Stomach (tissue), 19 donors: ENCODE measurements around the gene BICD1. TPM values are rescaled to one million over a fixed set of nuclear protein-coding genes. Genes with fewer than 3 reads are reported as not detected.
A peak's percentile ranks its signal among the peaks of the same experiment; 100 is the strongest.

Experiments
- DNase-seq, 2 donors: peaks; one replicate each; pipeline versions ENCODE4 v3.0.0 to v3.0.0-alpha.2; 2013 to 2019
- H3K27ac ChIP-seq, 5 donors: fragments of 200-600 bp in 4 of 5; sonication (generic) in 4 of 5; one replicate each; pipeline ENCODE4 v1.5.1; 2013 to 2019; ENCODE audit warnings: mild to moderate bottlenecking in 1 of 5, moderate library complexity in 1 of 5
- H3K27me3 ChIP-seq, 3 donors: fragments of 200-600 bp; sonication (generic); one replicate each; pipeline ENCODE4 v1.5.1; 2017 to 2019; ENCODE audit warnings: mixed run types in 1 of 3
- H3K36me3 ChIP-seq, 4 donors: fragments of 200-600 bp; sonication (generic); 1 replicate in 3 of 4; 2 replicates in 1 of 4; pipeline ENCODE4 v1.5.1; 2016 to 2019
- H3K4me1 ChIP-seq, 4 donors: fragments of 200-600 bp; sonication (generic); one replicate each; pipeline ENCODE4 v1.5.1; 2016 to 2019
- H3K4me3 ChIP-seq, 4 donors: fragments of 200-600 bp; sonication (generic) in 3 of 4; one replicate each; pipeline ENCODE4 v1.5.1; 2016 to 2019; ENCODE audit warnings: mild to moderate bottlenecking in 1 of 4
- H3K9me3 ChIP-seq, 4 donors: fragments of 200-600 bp; sonication (generic); one replicate each; pipeline ENCODE4 v1.5.1; 2016 to 2019
- CTCF ChIP-seq, 7 experiments: fragments of 450-650 bp in 4 of 7; fragments of 200-600 bp in 3 of 7; sonication (generic) in 3 of 7; IDR thresholded peaks; one replicate each; pipeline ENCODE4 v1.5.1; 2016 to 2019; ENCODE audit warnings: antibody characterized with exemption in 7 of 7, control low read depth in 2 of 7, mild to moderate bottlenecking in 1 of 7
- EP300 ChIP-seq: sonication (generic); formaldehyde crosslinking; IDR thresholded peaks from one replicate; pipeline ENCODE4 v1.6.1; 2017; ENCODE audit warnings: antibody characterized with exemption
- POLR2A ChIP-seq, 4 donors: fragments of 450-650 bp; IDR thresholded peaks; one replicate each; pipeline ENCODE4 v1.6.1; 2016; ENCODE audit warnings: antibody characterized with exemption in 4 of 4, control low read depth in 2 of 4, mild to moderate bottlenecking in 1 of 4, moderate library complexity in 1 of 4
- POLR2AphosphoS5 ChIP-seq, 3 donors: sonication (generic); formaldehyde crosslinking; IDR thresholded peaks; one replicate each; pipeline ENCODE4 v1.6.1; 2016; ENCODE audit warnings: antibody characterized with exemption in 3 of 3
- WGBS, 5 donors: extraction: QIAGEN DNeasy Blood & Tissue Kit in 3 of 5; methylation state at CpG; one replicate each; pipeline versions ENCODE4 v1.1.5 to v1.1.7; 2013 to 2018; 5-methylcytosine and 5-hydroxymethylcytosine counted together
- intact Hi-C: fragments of 100-400 bp; cut with DNase I; formaldehyde crosslinking; loops from one replicate; pipeline ENCODE4 v1.15.1; 2023; ENCODE audit warnings: low total_unique reads
- long read RNA-seq, 10 donors: transcript quantifications; one replicate each; lab custom pipeline, GENCODE V29; 2026
- polyA plus RNA-seq, 3 donors: library from polyadenylated mRNA; stranded (reverse); fragments of 200-250 nt; gene quantifications; one replicate each; pipeline ENCODE4 v1.2.3, GENCODE V29; 2013
- total RNA-seq, 5 donors: library from RNA; depleted of rRNA; stranded (reverse); fragments of >200 nt; gene quantifications; one replicate each; pipeline versions ENCODE4 v1.1.0 to v1.2.3, GENCODE V29; 2014 to 2016
- donor health status: healthy with polysubstance abuse.
- donor health status: Bipolar disorder and iron deficiency.
- donor health status: healthy.

BICD1 gene
- total RNA-seq (10 to 100 TPM in 1 of 5 donors, 1 to 10 TPM in 4; 1.7 to 17.3 (median 2.7) TPM), polyA plus RNA-seq (1 to 10 TPM; 1.6 to 1.8 (median 1.7) TPM)
- long read RNA-seq, donor 1, partial matches to known transcripts: 0 of 2 reads
- long read RNA-seq, donor 1, other reads (novel, unspliced or antisense): 0 of 2 reads
- long read RNA-seq, donor 2, partial matches to known transcripts: 0 of 2 reads
- long read RNA-seq, donor 2, other reads (novel, unspliced or antisense): 0 of 2 reads
- long read RNA-seq, donor 3: 0 reads
- long read RNA-seq, donor 4, partial matches to known transcripts: 0 of 1 reads
- long read RNA-seq, donor 4, other reads (novel, unspliced or antisense): 0 of 1 reads
- long read RNA-seq, donor 5, partial matches to known transcripts: 0 of 4 reads
- long read RNA-seq, donor 5, other reads (novel, unspliced or antisense): 0 of 4 reads
- long read RNA-seq, donor 6, partial matches to known transcripts: 0 of 5 reads
- long read RNA-seq, donor 6, other reads (novel, unspliced or antisense): 0 of 5 reads
- long read RNA-seq, donor 7, partial matches to known transcripts: 0 of 2 reads
- long read RNA-seq, donor 7, other reads (novel, unspliced or antisense): 0 of 2 reads
- long read RNA-seq, donor 8, partial matches to known transcripts: 5 of 8 reads
- long read RNA-seq, donor 8, other reads (novel, unspliced or antisense): 0 of 8 reads
- long read RNA-seq, donor 9, partial matches to known transcripts: 0 of 6 reads
- long read RNA-seq, donor 9, other reads (novel, unspliced or antisense): 0 of 6 reads
- long read RNA-seq, donor 10: 0 reads

- Histone ChIP-seq H3K4me3 (peak within 1 kb of the TSS; percentile 65 to 97 (median 69)), H3K27me3 (no peaks in the 10 kb centered on the region), H3K4me1 (peaks cover 12 to 37% (median 26%) of the 10 kb centered on the region in 4 donors), H3K36me3 (no peaks in the 10 kb centered on the region), H3K27ac (peak within 1 kb of the TSS; percentile 69 to 94 (median 82)), H3K9me3 (no peaks in the 10 kb centered on the region)
- intact Hi-C loops: no loop called here
- TF ChIP-seq POLR2A (IDR thresholded peaks at IDR 0.05) (no peak), EP300 (no peak), CTCF (IDR thresholded peaks at IDR 0.05) (peak in 3 of 7 experiments; percentile 15 to 55 (median 17)), POLR2AphosphoS5 (IDR thresholded peaks at IDR 0.05) (peak; percentile 69 to 90 (median 89))
- DNase-seq: peak; percentile 77 to 97
- 0 to 1% (median 1%) methylated on average over 32 to 96 of the region's 96 CpGs for WGBS, 5 donors
These were observed at the start of gene BICD1 for GRCh38 chr12:32106517-32107358. Gene BICD1 (plus strand): TSS chr12:32106847. CDS start chr12:32107332, 485 bp downstream.

GRCh38 chr12:32061033-32061432, 45.6 kb upstream of the BICD1 start:
- Histone ChIP-seq H3K4me3 (no peak overlapping the region), H3K9me3 (no peaks in the 10 kb centered on the region), H3K4me1 (no peaks in the 10 kb centered on the region), H3K27ac (no peak overlapping the region), H3K27me3 (no peaks in the 10 kb centered on the region), H3K36me3 (no peaks in the 10 kb centered on the region)
- WGBS, 5 donors: 94 to 100% (median 96%) methylated on average over 3 of the region's 3 CpGs
- intact Hi-C loops: no loop called here
- no peak for TF ChIP-seq POLR2A (IDR thresholded peaks at IDR 0.05)
- no peak for TF ChIP-seq POLR2AphosphoS5 (IDR thresholded peaks at IDR 0.05)
- TF ChIP-seq CTCF (IDR thresholded peaks at IDR 0.05): no peak
- TF ChIP-seq EP300: no peak
- DNase-seq: no peak

GRCh38 chr12:32062881-32063280, 43.8 kb upstream of the BICD1 start:
- WGBS, 5 donors: 16 to 32% (median 23%) methylated on average over 2 of the region's 2 CpGs
- no peaks in the 10 kb centered on the region for H3K36me3 ChIP-seq
- H3K27ac ChIP-seq: no peak overlapping the region
- no peaks in the 10 kb centered on the region for H3K27me3 ChIP-seq
- no peak for TF ChIP-seq POLR2AphosphoS5 (IDR thresholded peaks at IDR 0.05)
- no peak for TF ChIP-seq EP300
- TF ChIP-seq CTCF (IDR thresholded peaks at IDR 0.05): no peak
- no peak for TF ChIP-seq POLR2A (IDR thresholded peaks at IDR 0.05)
- no peak for DNase-seq
- H3K4me3 ChIP-seq: no peak overlapping the region
- intact Hi-C loops: no loop called here
- H3K4me1 ChIP-seq: no peaks in the 10 kb centered on the region
- H3K9me3 ChIP-seq: no peaks in the 10 kb centered on the region

GRCh38 chr12:32063796-32064195, 42.9 kb upstream of the BICD1 start:
- 90 to 93% (median 91%) methylated on average over 4 of the region's 4 CpGs for WGBS, 5 donors
- TF ChIP-seq POLR2A (IDR thresholded peaks at IDR 0.05) (no peak), CTCF (IDR thresholded peaks at IDR 0.05) (no peak), POLR2AphosphoS5 (IDR thresholded peaks at IDR 0.05) (no peak), EP300 (no peak)

More at GRCh38 chr12:32063796-32064195, 42.9 kb upstream of the BICD1 start:
- H3K4me3 ChIP-seq: no peak overlapping the region
- intact Hi-C loops: no loop called here
- H3K36me3 ChIP-seq: no peaks in the 10 kb centered on the region
- no peak for DNase-seq
- no peaks in the 10 kb centered on the region for H3K9me3 ChIP-seq
- H3K4me1 ChIP-seq: no peaks in the 10 kb centered on the region
- no peaks in the 10 kb centered on the region for H3K27me3 ChIP-seq
- H3K27ac ChIP-seq: no peak overlapping the region
